ENCODE results near the gene STX16. TPM values are rescaled to one million over a fixed set of nuclear protein-coding genes. Genes with fewer than 3 reads are reported as not detected.

The STX16 gene
- total RNA-seq, 1 experiment from 2014 or later = 41.9 TPM

- BruUV-seq (replicated peaks) = no TSS peak
- peaks cover 8% of the 10 kb centered on the region for H3K36me3 ChIP-seq (ENCODE audit: control insufficient read depth, insufficient read depth, low read length)
- ATAC-seq (no peak), DNase-seq (ENCODE audit: low read depth, low spot score) (no peak)
- intact Hi-C loops (cut with micrococcal nuclease; ENCODE audit: unreplicated experiment) = no loop called here
- ChIA-PET CTCF (no interaction called here), POLR2A (no interaction called here)
- H3K27me3 ChIP-seq (ENCODE audit: control insufficient read depth, insufficient read depth, low read length) = no peaks in the 10 kb centered on the region
- H3K9me3 ChIP-seq (ENCODE audit: control insufficient read depth, insufficient read depth, low read depth, low read length) = no peaks in the 10 kb centered on the region
- in situ Hi-C loops (cut with HindIII; ENCODE audit: low pct_unique_long_range_greater_than_20kb, low sequenced_read_pairs) = no loop called here
- H3K4me1 ChIP-seq (ENCODE audit: control insufficient read depth, insufficient read depth, low read length) = peaks cover 5% of the 10 kb centered on the region; the same call in 1 of the 2 replicates
- no peak for TF ChIP-seq REST (IDR thresholded peaks at IDR 0.05; ENCODE audit: insufficient read depth in 1 of 2, low read depth in 2 of 2, low read length in 1 of 2)
- TF ChIP-seq CTCF (IDR thresholded peaks at IDR 0.05) = no peak
- TF ChIP-seq SIN3A (IDR thresholded peaks at IDR 0.05; ENCODE audit: borderline replicate concordance, insufficient read depth, low read depth, low read length) = no peak
- TF ChIP-seq POLR2AphosphoS5 (IDR thresholded peaks at IDR 0.05; ENCODE audit: low read depth, low read length) = no peak
- TF ChIP-seq TCF7L2 (IDR thresholded peaks at IDR 0.05; ENCODE audit: low read depth, low read length) = no peak
- H3K4me3 ChIP-seq (ENCODE audit: low read depth in 2 of 2, low read length in 2 of 2) = no peak overlapping the region
- H3K27ac ChIP-seq (ENCODE audit: low read length) = no peak overlapping the region
Observed at GRCh38 chr20:58678806-58679205, 27.7 kb downstream of the STX16 start.

GRCh38 chr20:58682656-58683531 lies 31.8 kb downstream of the STX16 start:
- in situ Hi-C loops (cut with HindIII; ENCODE audit: low pct_unique_long_range_greater_than_20kb, low sequenced_read_pairs) (no loop called here), intact Hi-C loops (cut with micrococcal nuclease; ENCODE audit: unreplicated experiment) (no loop called here)
- no peaks in the 10 kb centered on the region for H3K9me3 ChIP-seq (ENCODE audit: control insufficient read depth, insufficient read depth, low read depth, low read length)
- peak; percentile 4 for DNase-seq (ENCODE audit: low read depth, low spot score)
- BruUV-seq (replicated peaks) = no TSS peak
- H3K4me1 ChIP-seq (ENCODE audit: control insufficient read depth, insufficient read depth, low read length) = peaks cover 5% of the 10 kb centered on the region; the same call in 1 of the 2 replicates
- no peak overlapping the region for H3K27ac ChIP-seq (ENCODE audit: low read length)
- ChIA-PET CTCF (no interaction called here), POLR2A (no interaction called here)
- H3K27me3 ChIP-seq (ENCODE audit: control insufficient read depth, insufficient read depth, low read length) = no peaks in the 10 kb centered on the region
- H3K4me3 ChIP-seq (ENCODE audit: low read depth in 2 of 2, low read length in 2 of 2) = no peak overlapping the region
- TF ChIP-seq CTCF (IDR thresholded peaks at IDR 0.05) (no peak), POLR2AphosphoS5 (IDR thresholded peaks at IDR 0.05; ENCODE audit: low read depth, low read length) (no peak), TCF7L2 (IDR thresholded peaks at IDR 0.05; ENCODE audit: low read depth, low read length) (no peak), SIN3A (IDR thresholded peaks at IDR 0.05; ENCODE audit: borderline replicate concordance, insufficient read depth, low read depth, low read length) (no peak), REST (IDR thresholded peaks at IDR 0.05; ENCODE audit: insufficient read depth in 1 of 2, low read depth in 2 of 2, low read length in 1 of 2) (no peak)
- no peaks in the 10 kb centered on the region for H3K36me3 ChIP-seq (ENCODE audit: control insufficient read depth, insufficient read depth, low read length)
- peak; percentile 48; the same call in 1 of the 2 replicates for ATAC-seq
